ENCODE measurements around the gene SYT2.

The SYT2 gene

GRCh38 chr1:202688401-202688800 lies 21.9 kb downstream of the SYT2 start:
- peaks cover 7% of the 10 kb centered on the region for H3K27me3 ChIP-seq (ENCODE audit: insufficient read depth, poor library complexity, severe bottlenecking)
- no peak overlapping the region for H3K27ac ChIP-seq (replicated peaks)
- no peak overlapping the region for H3K4me3 ChIP-seq (replicated peaks; ENCODE audit: insufficient read depth, low read length)
- no peak for DNase-seq (ENCODE audit: low read depth in 1 of 2, low spot score in 1 of 2)
- no peak for TF ChIP-seq POLR2AphosphoS5 (IDR thresholded peaks at IDR 0.05; ENCODE audit: low read depth)
- no peak for TF ChIP-seq GABPA (IDR thresholded peaks at IDR 0.05; ENCODE audit: low read depth)
- TF ChIP-seq REST (IDR thresholded peaks at IDR 0.05; ENCODE audit: insufficient replicate concordance, low read depth), result no peak
- TF ChIP-seq CTCF (IDR thresholded peaks at IDR 0.05; ENCODE audit: insufficient read depth, low read length), result no peak
- TF ChIP-seq SPI1 (IDR thresholded peaks at IDR 0.05; ENCODE audit: borderline replicate concordance, low read depth), result no peak

GRCh38 chr1:202687798-202688197 lies 22.5 kb downstream of the SYT2 start:
- Histone ChIP-seq H3K27me3 (ENCODE audit: insufficient read depth, poor library complexity, severe bottlenecking) (peaks cover 7% of the 10 kb centered on the region), H3K27ac (replicated peaks) (no peak overlapping the region), H3K4me3 (replicated peaks; ENCODE audit: insufficient read depth, low read length) (no peak overlapping the region)
- TF ChIP-seq GABPA (IDR thresholded peaks at IDR 0.05; ENCODE audit: low read depth) (no peak), SPI1 (IDR thresholded peaks at IDR 0.05; ENCODE audit: borderline replicate concordance, low read depth) (no peak), CTCF (IDR thresholded peaks at IDR 0.05; ENCODE audit: insufficient read depth, low read length) (no peak), POLR2AphosphoS5 (IDR thresholded peaks at IDR 0.05; ENCODE audit: low read depth) (no peak), REST (IDR thresholded peaks at IDR 0.05; ENCODE audit: insufficient replicate concordance, low read depth) (no peak)
- DNase-seq (ENCODE audit: low read depth in 1 of 2, low spot score in 1 of 2), result no peak

GRCh38 chr1:202687370-202687769 lies 22.9 kb downstream of the SYT2 start:
- no peak overlapping the region for H3K27ac ChIP-seq (replicated peaks)
- H3K27me3 ChIP-seq (ENCODE audit: insufficient read depth, poor library complexity, severe bottlenecking), result peaks cover 6% of the 10 kb centered on the region
- no peak for TF ChIP-seq POLR2AphosphoS5 (IDR thresholded peaks at IDR 0.05; ENCODE audit: low read depth)
- TF ChIP-seq CTCF (IDR thresholded peaks at IDR 0.05; ENCODE audit: insufficient read depth, low read length), result no peak
- TF ChIP-seq REST (IDR thresholded peaks at IDR 0.05; ENCODE audit: insufficient replicate concordance, low read depth), result no peak
- no peak overlapping the region for H3K4me3 ChIP-seq (replicated peaks; ENCODE audit: insufficient read depth, low read length)
- DNase-seq (ENCODE audit: low read depth in 1 of 2, low spot score in 1 of 2), result no peak
